OCI-LY1 (cell line): ENCODE data around the gene ZER1.

ENCODE experiments used
- H2AFZ ChIP-seq: fragments of 200-600 bp; sonication (generic), shearing (Covaris generic); 2 replicates; pipeline ENCODE4 v1.6.0; 2014; ENCODE audit warnings: antibody characterized with exemption, mild to moderate bottlenecking, low read length
- H3F3A ChIP-seq: fragments of 200-600 bp; sonication (generic), shearing (Covaris generic); 2 replicates; pipeline ENCODE4 v1.6.0; 2014; ENCODE audit warnings: mild to moderate bottlenecking, antibody characterized with exemption, low read length, moderate library complexity; ENCODE audit not compliant: insufficient read depth
- H3K27ac ChIP-seq: fragments of 200-600 bp; sonication (generic); 2 replicates; pipeline ENCODE4 v1.5.1; 2014; ENCODE audit warnings: low read length, mixed run types, mild to moderate bottlenecking, low read depth; ENCODE audit not compliant: poor library complexity, severe bottlenecking
- H3K27me3 ChIP-seq: fragments of 200-600 bp; sonication (generic); 2 replicates; pipeline ENCODE4 v1.6.0; 2014; ENCODE audit warnings: antibody characterized with exemption, mild to moderate bottlenecking, low read length, moderate library complexity; ENCODE audit not compliant: insufficient read depth
- H3K36me3 ChIP-seq: fragments of 200-600 bp; sonication (generic); 2 replicates; pipeline ENCODE4 v1.6.1; 2014; ENCODE audit warnings: mild to moderate bottlenecking, antibody characterized with exemption, low read length, moderate library complexity, mixed read lengths; ENCODE audit not compliant: insufficient read depth
- H3K4me1 ChIP-seq: fragments of 200-600 bp; sonication (generic); 2 replicates; pipeline ENCODE4 v1.5.1; 2014; ENCODE audit warnings: mild to moderate bottlenecking, low read length, moderate library complexity; ENCODE audit not compliant: insufficient read depth, severe bottlenecking
- H3K4me2 ChIP-seq: fragments of 200-600 bp; sonication (generic), shearing (Covaris generic); 2 replicates; pipeline ENCODE4 v1.6.1; 2014; ENCODE audit warnings: low read length
- H3K4me3 ChIP-seq: fragments of 200-600 bp; sonication (generic); 2 replicates; pipeline ENCODE4 v1.5.1; 2014; ENCODE audit warnings: low read length, low read depth, mild to moderate bottlenecking, mixed read lengths; ENCODE audit not compliant: poor library complexity, severe bottlenecking
- H3K79me2 ChIP-seq: fragments of 200-600 bp; shearing (Covaris generic); 2 replicates; pipeline ENCODE4 v1.6.1; 2016; ENCODE audit warnings: mixed run types, low read length, mixed read lengths; ENCODE audit not compliant: insufficient read depth
- H3K9ac ChIP-seq: fragments of 200-600 bp; sonication (generic), shearing (Covaris generic); 2 replicates; pipeline ENCODE4 v1.6.1; 2014; ENCODE audit warnings: mild to moderate bottlenecking, low read length, mixed read lengths
- H3K9me2 ChIP-seq: fragments of 200-600 bp; sonication (generic), shearing (Covaris generic); 2 replicates; pipeline ENCODE4 v1.6.1; 2014; ENCODE audit warnings: low read depth, mild to moderate bottlenecking, low read length, mixed read lengths
- H3K9me3 ChIP-seq: fragments of 200-600 bp; shearing (Covaris generic); 2 replicates; pipeline ENCODE4 v1.6.1; 2014; ENCODE audit warnings: low read length, mixed read lengths
- H4K20me1 ChIP-seq: fragments of 200-600 bp; sonication (generic), shearing (Covaris generic); 2 replicates; pipeline ENCODE4 v1.6.0; 2016; ENCODE audit warnings: mild to moderate bottlenecking, low read length; ENCODE audit not compliant: insufficient read depth
- CTCF ChIP-seq: fragments of 200-600 bp; sonication (generic), shearing (Covaris generic); IDR thresholded peaks from 2 replicates; pipeline ENCODE4 v1.5.1; 2017; ENCODE audit warnings: mild to moderate bottlenecking, antibody characterized with exemption, low read length, moderate library complexity, mixed read lengths
- EZH2 ChIP-seq: fragments of 200-600 bp; sonication (generic), shearing (Covaris generic); IDR thresholded peaks from 2 replicates; pipeline ENCODE4 v1.8.0; 2017; ENCODE audit warnings: borderline replicate concordance, mixed run types, mild to moderate bottlenecking, antibody characterized with exemption, low read length, moderate library complexity, mixed read lengths

Gene ZER1

GRCh38 chr9:128762671-128763449, 8.9 kb downstream of the ZER1 start:
- no peak overlapping the region for H3K4me2 ChIP-seq
- no peaks in the 10 kb centered on the region for H3K9me2 ChIP-seq
- no peaks in the 10 kb centered on the region for H3K36me3 ChIP-seq
- no peak overlapping the region for H3K27ac ChIP-seq
- H4K20me1 ChIP-seq = no peaks in the 10 kb centered on the region
- TF ChIP-seq EZH2 (no peak), CTCF (no peak)
- H3K27me3 ChIP-seq = no peaks in the 10 kb centered on the region
- no peak overlapping the region for H3K4me3 ChIP-seq
- no peak overlapping the region for H2AFZ ChIP-seq
- H3F3A ChIP-seq = no peaks in the 10 kb centered on the region
- H3K9me3 ChIP-seq = no peaks in the 10 kb centered on the region
- no peaks in the 10 kb centered on the region for H3K4me1 ChIP-seq
- no peaks in the 10 kb centered on the region for H3K79me2 ChIP-seq
- H3K9ac ChIP-seq = no peak overlapping the region

- Histone ChIP-seq H3K27ac (no peak overlapping the region), H3K9ac (no peak overlapping the region), H4K20me1 (no peaks in the 10 kb centered on the region), H3K9me3 (no peaks in the 10 kb centered on the region), H3K9me2 (no peaks in the 10 kb centered on the region), H2AFZ (no peak overlapping the region), H3K4me3 (no peak overlapping the region), H3K4me1 (no peaks in the 10 kb centered on the region), H3K79me2 (no peaks in the 10 kb centered on the region), H3K27me3 (no peaks in the 10 kb centered on the region), H3F3A (0 out of 2 replicates have a peak, but pooled peaks cover 3% of the 10 kb centered on the region), H3K4me2 (no peak overlapping the region), H3K36me3 (peaks cover 7% of the 10 kb centered on the region; the same call in 1 of the 2 replicates)
- TF ChIP-seq CTCF (no peak), EZH2 (no peak)
Observed at GRCh38 chr9:128757602-128758001, 14.1 kb downstream of the ZER1 start.

GRCh38 chr9:128753627-128754026, 18.1 kb downstream of the ZER1 start:
- no peak for TF ChIP-seq EZH2
- no peak for TF ChIP-seq CTCF
- no peaks in the 10 kb centered on the region for H3K27me3 ChIP-seq
- no peak overlapping the region for H2AFZ ChIP-seq
- no peaks in the 10 kb centered on the region for H3K9me3 ChIP-seq
- H3F3A ChIP-seq = 0 out of 2 replicates have a peak, but pooled peaks cover 3% of the 10 kb centered on the region
- no peak overlapping the region for H3K4me2 ChIP-seq
- no peaks in the 10 kb centered on the region for H4K20me1 ChIP-seq
- H3K4me3 ChIP-seq = no peak overlapping the region
- no peak overlapping the region for H3K9ac ChIP-seq
- no peaks in the 10 kb centered on the region for H3K79me2 ChIP-seq
- H3K4me1 ChIP-seq = no peaks in the 10 kb centered on the region
- peaks cover 24% of the 10 kb centered on the region; the same call in 1 of the 2 replicates for H3K36me3 ChIP-seq
- no peak overlapping the region for H3K27ac ChIP-seq
- H3K9me2 ChIP-seq = no peaks in the 10 kb centered on the region
